OCI-LY3 (cell line): Measurements from ENCODE around the gene FAF2.
A peak's percentile ranks its signal among the peaks of the same experiment; 100 is the strongest.

ENCODE experiments used
- H2AFZ ChIP-seq: fragments of 200-600, 300-600 bp; shearing (Covaris generic); 2 replicates; pipeline ENCODE4 v1.6.0; 2014; ENCODE audit warnings: antibody characterized with exemption, low read depth, low read length
- H3K27ac ChIP-seq: fragments of 200-600, 300-600 bp; sonication (generic); 2 replicates; pipeline ENCODE4 v1.5.1; 2014; ENCODE audit warnings: mild to moderate bottlenecking, low read length, moderate library complexity, mixed read lengths
- H3K27me3 ChIP-seq: fragments of 200-600, 300-600 bp; sonication (generic); 2 replicates; pipeline ENCODE4 v1.6.1; 2014; ENCODE audit warnings: low read depth, low read length, mixed read lengths
- H3K36me3 ChIP-seq: fragments of 200-600, 300-600 bp; sonication (generic); replicated peaks from 2 replicates; pipeline ENCODE3; 2014; ENCODE audit warnings: low read depth, low read length, mixed read lengths
- H3K4me1 ChIP-seq: fragments of 300-600, 200-600 bp; sonication (generic); 2 replicates; pipeline ENCODE4 v1.6.1; 2014; ENCODE audit warnings: low read length, mixed read lengths
- H3K4me2 ChIP-seq: fragments of 200-600, 300-600 bp; sonication (generic); 2 replicates; pipeline ENCODE4 v1.6.1; 2014; ENCODE audit warnings: low read length, mixed read lengths
- H3K4me3 ChIP-seq: fragments of 300-600, 200-600 bp; sonication (generic); 2 replicates; pipeline ENCODE4 v1.5.1; 2014; ENCODE audit warnings: antibody characterized with exemption, mild to moderate bottlenecking, low read length, moderate library complexity
- H3K79me2 ChIP-seq: fragments of 300-600, 200-600 bp; shearing (Covaris generic); 2 replicates; pipeline ENCODE4 v1.6.1; 2014; ENCODE audit warnings: mild to moderate bottlenecking, low read length, mixed read lengths
- H3K9ac ChIP-seq: fragments of 300-600, 200-600 bp; shearing (Covaris generic); 2 replicates; pipeline ENCODE4 v1.6.0; 2014; ENCODE audit warnings: mild to moderate bottlenecking, low read length, moderate library complexity
- H3K9me3 ChIP-seq: fragments of 200-600, 300-600 bp; shearing (Covaris generic); 2 replicates; pipeline ENCODE4 v1.6.1; 2014; ENCODE audit warnings: low read length, mixed read lengths; ENCODE audit not compliant: insufficient read depth
- H4K20me1 ChIP-seq: fragments of 200-600, 300-600 bp; sonication (generic); 2 replicates; pipeline ENCODE4 v1.6.1; 2016; ENCODE audit warnings: low read length, mixed read lengths; ENCODE audit not compliant: insufficient read depth
- CTCF ChIP-seq: fragments of 200-600, 300-600 bp; sonication (generic); IDR thresholded peaks from 2 replicates; pipeline ENCODE4 v1.5.1; 2014; ENCODE audit warnings: antibody characterized with exemption, low read length, low read depth
- EZH2phosphoT487 ChIP-seq: fragments of 200-600 bp; shearing (Covaris generic); IDR thresholded peaks from 2 replicates; pipeline ENCODE4 v1.6.1; 2018; ENCODE audit warnings: antibody characterized with exemption, mixed run types, low read depth

FAF2 gene

DNA sequence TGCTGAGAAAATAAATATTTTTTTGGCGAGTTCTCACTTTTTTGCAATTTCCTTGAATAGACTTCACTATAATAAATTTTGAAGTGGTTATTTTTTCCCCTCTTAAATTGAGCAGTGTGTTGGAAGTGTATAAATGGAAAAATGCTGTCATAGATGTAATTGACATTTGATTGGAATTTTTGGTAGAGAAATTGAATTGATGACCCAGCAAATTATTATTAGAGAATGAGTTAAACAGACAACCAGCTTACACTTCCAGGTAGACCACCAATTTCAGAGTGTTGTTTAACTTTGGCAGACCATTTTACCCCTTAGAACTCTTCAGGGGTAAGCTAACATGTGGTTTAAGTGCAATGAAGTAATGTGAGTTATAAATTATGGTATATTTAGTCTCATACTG is 1.9 kb downstream of the FAF2 start:
- Histone ChIP-seq H3K27ac (no peak overlapping the region), H3K79me2 (peaks cover 66% of the 10 kb centered on the region), H3K27me3 (no peaks in the 10 kb centered on the region), H3K36me3 (peaks cover 21% of the 10 kb centered on the region), H3K9ac (no peak overlapping the region), H2AFZ (no peak overlapping the region), H4K20me1 (peaks cover 6% of the 10 kb centered on the region; the same call in 1 of the 2 replicates), H3K9me3 (no peaks in the 10 kb centered on the region), H3K4me3 (no peak overlapping the region), H3K4me2 (peak overlapping the region; percentile 100), H3K4me1 (peaks cover 16% of the 10 kb centered on the region)
- TF ChIP-seq CTCF (no peak), EZH2phosphoT487 (no peak)

GRCh38 chr5:176454724-176455394 is 6.7 kb downstream of the FAF2 start:
- H3K27me3 ChIP-seq: no peaks in the 10 kb centered on the region
- H3K27ac ChIP-seq: no peak overlapping the region
- H3K4me1 ChIP-seq: peaks cover 1% of the 10 kb centered on the region; the same call in 1 of the 2 replicates
- H4K20me1 ChIP-seq: peaks cover 6% of the 10 kb centered on the region; the same call in 1 of the 2 replicates
- TF ChIP-seq CTCF: no peak
- TF ChIP-seq EZH2phosphoT487: no peak
- H2AFZ ChIP-seq: no peak overlapping the region
- H3K9ac ChIP-seq: no peak overlapping the region
- H3K4me3 ChIP-seq: no peak overlapping the region
- no peak overlapping the region for H3K4me2 ChIP-seq
- peaks cover 72% of the 10 kb centered on the region for H3K79me2 ChIP-seq
- no peaks in the 10 kb centered on the region for H3K9me3 ChIP-seq
- H3K36me3 ChIP-seq: peaks cover 29% of the 10 kb centered on the region

- Histone ChIP-seq H3K79me2 (peaks cover 74% of the 10 kb centered on the region), H4K20me1 (no peaks in the 10 kb centered on the region; the same call in 1 of the 2 replicates), H3K9ac (no peak overlapping the region), H3K36me3 (peaks cover 19% of the 10 kb centered on the region), H3K27ac (no peak overlapping the region), H3K9me3 (no peaks in the 10 kb centered on the region), H2AFZ (no peak overlapping the region), H3K4me3 (no peak overlapping the region), H3K4me2 (no peak overlapping the region), H3K4me1 (no peaks in the 10 kb centered on the region), H3K27me3 (no peaks in the 10 kb centered on the region)
- TF ChIP-seq EZH2phosphoT487: no peak
- TF ChIP-seq CTCF: no peak
Measured at GRCh38 chr5:176458904-176459561, 10.8 kb downstream of the FAF2 start.

GRCh38 chr5:176461349-176461748 is 13.2 kb downstream of the FAF2 start:
- H3K27ac ChIP-seq: no peak overlapping the region

More at GRCh38 chr5:176461349-176461748, 13.2 kb downstream of the FAF2 start:
- Histone ChIP-seq H4K20me1 (peaks cover 2% of the 10 kb centered on the region; the same call in 1 of the 2 replicates), H2AFZ (no peak overlapping the region), H3K9ac (no peak overlapping the region), H3K9me3 (no peaks in the 10 kb centered on the region), H3K4me2 (no peak overlapping the region), H3K79me2 (peaks cover 82% of the 10 kb centered on the region), H3K4me3 (no peak overlapping the region), H3K27me3 (no peaks in the 10 kb centered on the region), H3K4me1 (no peaks in the 10 kb centered on the region), H3K36me3 (peaks cover 21% of the 10 kb centered on the region)
- TF ChIP-seq CTCF: no peak
- no peak for TF ChIP-seq EZH2phosphoT487
